Thymus (tissue), 11 donors: ENCODE data around the gene ATP4B. TPM values are rescaled to one million over a fixed set of nuclear protein-coding genes. Genes with fewer than 3 reads are reported as not detected.

Experiments used
- DNase-seq, 9 donors: peaks; one replicate each; pipeline ENCODE4 v3.0.0-alpha.2; 2013; ENCODE audit warnings: low spot score in 9 of 9, low read depth in 6 of 9, missing footprints in 1 of 9
- H3K27ac ChIP-seq, 2 donors: one replicate each; pipeline ENCODE4 v1.5.1; 2013; ENCODE audit warnings: control low read depth in 1 of 2, low read depth in 1 of 2, low read length in 1 of 2, mild to moderate bottlenecking in 1 of 2, moderate library complexity in 1 of 2
- H3K27me3 ChIP-seq, 2 donors: one replicate each; pipeline ENCODE4 v1.5.1; 2013; ENCODE audit warnings: low read length in 1 of 2; ENCODE audit not compliant: control insufficient read depth in 2 of 2, insufficient read depth in 1 of 2
- H3K36me3 ChIP-seq, 2 donors: one replicate each; pipeline ENCODE4 v1.5.1; 2013; ENCODE audit warnings: low read length in 1 of 2, mild to moderate bottlenecking in 1 of 2, moderate library complexity in 1 of 2; ENCODE audit not compliant: control insufficient read depth in 2 of 2, insufficient read depth in 2 of 2
- H3K4me1 ChIP-seq, 2 donors: one replicate each; pipeline ENCODE4 v1.5.1; 2013; ENCODE audit warnings: low read length in 2 of 2; ENCODE audit not compliant: control insufficient read depth in 2 of 2, insufficient read depth in 2 of 2
- H3K4me3 ChIP-seq, 2 donors: one replicate each; pipeline ENCODE4 v1.5.1; 2013; ENCODE audit warnings: low read length in 2 of 2, control low read depth in 1 of 2, mild to moderate bottlenecking in 1 of 2
- H3K9me3 ChIP-seq, 2 donors: one replicate each; pipeline ENCODE4 v1.5.1; 2013; ENCODE audit warnings: low read length in 1 of 2, mild to moderate bottlenecking in 1 of 2; ENCODE audit not compliant: control insufficient read depth in 2 of 2, insufficient read depth in 1 of 2
- WGBS: extraction: QIAGEN DNeasy Blood & Tissue Kit; methylation state at CpG from one replicate; pipeline ENCODE4 v1.1.7; 2013; 5-methylcytosine and 5-hydroxymethylcytosine counted together
- polyA plus RNA-seq: library from polyadenylated mRNA; stranded (reverse); fragments of 200-250 nt; gene quantifications from one replicate; pipeline ENCODE4 v1.2.3, GENCODE V29; 2013
- total RNA-seq: library from RNA; stranded (reverse); fragments of 120-200 nt; gene quantifications from one replicate; pipeline ENCODE4 v1.2.4, GENCODE V29; 2013
- donor health status: healthy.

The ATP4B gene
- total and polyA plus RNA-seq, 2 donors, result 0.34 to 0.38 TPM

GRCh38 chr13:113667771-113668490, 9.9 kb upstream of the ATP4B start:
- peaks cover 0 to 11% of the 10 kb centered on the region in 2 donors for H3K27me3 ChIP-seq
- no peak overlapping the region for H3K4me3 ChIP-seq
- no peak for DNase-seq
- H3K4me1 ChIP-seq, result peaks cover 4 to 13% of the 10 kb centered on the region in 2 donors
- H3K9me3 ChIP-seq, result peaks cover 5 to 19% of the 10 kb centered on the region in 2 donors
- WGBS, result 94% methylated on average over 29 of the region's 29 CpGs
- H3K36me3 ChIP-seq, result no peaks in the 10 kb centered on the region
- no peak overlapping the region for H3K27ac ChIP-seq

GRCh38 chr13:113666951-113667701, 9.1 kb upstream of the ATP4B start, which contains the start of gene GRK1:
GRK1 (plus strand) TSS chr13:113667219; CDS start chr13:113667387, 168 bp downstream.
- Histone ChIP-seq H3K9me3 (peaks cover 5 to 17% of the 10 kb centered on the region in 2 donors), H3K4me3 (no peak within 1 kb of the TSS), H3K27me3 (peaks cover 0 to 11% of the 10 kb centered on the region in 2 donors), H3K36me3 (no peaks in the 10 kb centered on the region), H3K4me1 (peaks cover 4 to 13% of the 10 kb centered on the region in 2 donors), H3K27ac (no peak within 1 kb of the TSS)
- 91% methylated on average over 32 of the region's 32 CpGs for WGBS
- no peak for DNase-seq

GRCh38 chr13:113666329-113666670, 8.3 kb upstream of the ATP4B start:
- WGBS, result 94% methylated on average over 2 of the region's 2 CpGs
- peaks cover 5 to 16% of the 10 kb centered on the region in 2 donors for H3K9me3 ChIP-seq

GRCh38 chr13:113665597-113666328, 7.8 kb upstream of the ATP4B start:
- H3K27me3 ChIP-seq, result peaks cover 0 to 11% of the 10 kb centered on the region in 2 donors
- no peak for DNase-seq
- H3K4me1 ChIP-seq, result peaks cover 4 to 13% of the 10 kb centered on the region in 2 donors
- H3K9me3 ChIP-seq, result peaks cover 5 to 16% of the 10 kb centered on the region in 2 donors
- H3K27ac ChIP-seq, result no peak overlapping the region
- 96% methylated on average over 3 of the region's 3 CpGs for WGBS
- H3K36me3 ChIP-seq, result no peaks in the 10 kb centered on the region
- H3K4me3 ChIP-seq, result no peak overlapping the region

More at GRCh38 chr13:113666329-113666670, 8.3 kb upstream of the ATP4B start:
- DNase-seq, result no peak
- Histone ChIP-seq H3K4me1 (peaks cover 4 to 13% of the 10 kb centered on the region in 2 donors), H3K27ac (no peak overlapping the region), H3K27me3 (peaks cover 0 to 11% of the 10 kb centered on the region in 2 donors), H3K36me3 (no peaks in the 10 kb centered on the region), H3K4me3 (no peak overlapping the region)

- 79% methylated on average over 21 of the region's 21 CpGs for WGBS
- peaks cover 4 to 13% of the 10 kb centered on the region in 2 donors for H3K4me1 ChIP-seq
- H3K27ac ChIP-seq, result no peak overlapping the region
- H3K36me3 ChIP-seq, result no peaks in the 10 kb centered on the region
- H3K27me3 ChIP-seq, result peaks cover 0 to 13% of the 10 kb centered on the region in 2 donors
- no peak overlapping the region for H3K4me3 ChIP-seq
- peaks cover 5 to 16% of the 10 kb centered on the region in 2 donors for H3K9me3 ChIP-seq
- no peak for DNase-seq
These were observed 7.0 kb upstream of the ATP4B start for GRCh38 chr13:113664751-113665596.

- no peak for DNase-seq
- Histone ChIP-seq H3K27me3 (peaks cover 0 to 13% of the 10 kb centered on the region in 2 donors), H3K36me3 (no peaks in the 10 kb centered on the region), H3K4me1 (peaks cover 4 to 8% of the 10 kb centered on the region in 2 donors), H3K9me3 (peaks cover 5 to 16% of the 10 kb centered on the region in 2 donors), H3K4me3 (no peak overlapping the region), H3K27ac (no peak overlapping the region)
- 88% methylated on average over 15 of the region's 15 CpGs for WGBS
These were observed 5.9 kb upstream of the ATP4B start for GRCh38 chr13:113663934-113664333.

- Histone ChIP-seq H3K4me3 (no peak overlapping the region), H3K4me1 (no peaks in the 10 kb centered on the region), H3K27ac (no peak overlapping the region), H3K27me3 (peaks cover 0 to 11% of the 10 kb centered on the region in 2 donors), H3K9me3 (peaks cover 5 to 16% of the 10 kb centered on the region in 2 donors), H3K36me3 (no peaks in the 10 kb centered on the region)
- WGBS, result 94% methylated on average over 2 of the region's 2 CpGs
- no peak for DNase-seq
These were observed 3.5 kb upstream of the ATP4B start for GRCh38 chr13:113661509-113661908.

- 96% methylated on average over 3 of the region's 3 CpGs for WGBS
- no peak for DNase-seq
- no peak overlapping the region for H3K4me3 ChIP-seq
- H3K27ac ChIP-seq, result no peak overlapping the region
- no peaks in the 10 kb centered on the region for H3K4me1 ChIP-seq
- peaks cover 0 to 8% of the 10 kb centered on the region in 2 donors for H3K27me3 ChIP-seq
- no peaks in the 10 kb centered on the region for H3K36me3 ChIP-seq
- H3K9me3 ChIP-seq, result peaks cover 0 to 1% of the 10 kb centered on the region in 2 donors
These were observed 2.1 kb upstream of the ATP4B start for GRCh38 chr13:113660066-113660465.
